Breast epithelium (tissue), 3 donors: ENCODE data around the gene ATP8B1.

ENCODE experiments used
- CTCF ChIP-seq, 3 donors: fragments of 450-650 bp; IDR thresholded peaks; one replicate each; pipeline ENCODE4 v1.5.1; 2016 to 2017; ENCODE audit warnings: antibody characterized with exemption in 3 of 3, mild to moderate bottlenecking in 3 of 3, moderate library complexity in 3 of 3
- POLR2A ChIP-seq: fragments of 450-650 bp; IDR thresholded peaks from one replicate; pipeline ENCODE4 v1.6.1; 2016; ENCODE audit warnings: antibody characterized with exemption, mild to moderate bottlenecking, moderate library complexity
- POLR2AphosphoS5 ChIP-seq, 3 donors: sonication (generic); formaldehyde crosslinking; IDR thresholded peaks; one replicate each; pipeline ENCODE4 v1.6.1; 2017; ENCODE audit warnings: antibody characterized with exemption in 3 of 3

- TF ChIP-seq CTCF (IDR thresholded peaks at IDR 0.05) (no peak), POLR2AphosphoS5 (IDR thresholded peaks at IDR 0.05) (no peak), POLR2A (no peak)
Observed at GRCh38 chr18:57651914-57652313, 151.2 kb downstream of the ATP8B1 start.
